NCI-H1105 (cell line): ENCODE data around the gene NACC2.

ENCODE experiments used
- DNase-seq: peaks from one replicate; lab custom pipeline; 2025; lab: John Stamatoyannopoulos, UW

Gene NACC2, protein sequence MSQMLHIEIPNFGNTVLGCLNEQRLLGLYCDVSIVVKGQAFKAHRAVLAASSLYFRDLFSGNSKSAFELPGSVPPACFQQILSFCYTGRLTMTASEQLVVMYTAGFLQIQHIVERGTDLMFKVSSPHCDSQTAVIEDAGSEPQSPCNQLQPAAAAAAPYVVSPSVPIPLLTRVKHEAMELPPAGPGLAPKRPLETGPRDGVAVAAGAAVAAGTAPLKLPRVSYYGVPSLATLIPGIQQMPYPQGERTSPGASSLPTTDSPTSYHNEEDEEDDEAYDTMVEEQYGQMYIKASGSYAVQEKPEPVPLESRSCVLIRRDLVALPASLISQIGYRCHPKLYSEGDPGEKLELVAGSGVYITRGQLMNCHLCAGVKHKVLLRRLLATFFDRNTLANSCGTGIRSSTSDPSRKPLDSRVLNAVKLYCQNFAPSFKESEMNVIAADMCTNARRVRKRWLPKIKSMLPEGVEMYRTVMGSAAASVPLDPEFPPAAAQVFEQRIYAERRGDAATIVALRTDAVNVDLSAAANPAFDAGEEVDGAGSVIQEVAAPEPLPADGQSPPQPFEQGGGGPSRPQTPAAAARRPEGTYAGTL

DNA sequence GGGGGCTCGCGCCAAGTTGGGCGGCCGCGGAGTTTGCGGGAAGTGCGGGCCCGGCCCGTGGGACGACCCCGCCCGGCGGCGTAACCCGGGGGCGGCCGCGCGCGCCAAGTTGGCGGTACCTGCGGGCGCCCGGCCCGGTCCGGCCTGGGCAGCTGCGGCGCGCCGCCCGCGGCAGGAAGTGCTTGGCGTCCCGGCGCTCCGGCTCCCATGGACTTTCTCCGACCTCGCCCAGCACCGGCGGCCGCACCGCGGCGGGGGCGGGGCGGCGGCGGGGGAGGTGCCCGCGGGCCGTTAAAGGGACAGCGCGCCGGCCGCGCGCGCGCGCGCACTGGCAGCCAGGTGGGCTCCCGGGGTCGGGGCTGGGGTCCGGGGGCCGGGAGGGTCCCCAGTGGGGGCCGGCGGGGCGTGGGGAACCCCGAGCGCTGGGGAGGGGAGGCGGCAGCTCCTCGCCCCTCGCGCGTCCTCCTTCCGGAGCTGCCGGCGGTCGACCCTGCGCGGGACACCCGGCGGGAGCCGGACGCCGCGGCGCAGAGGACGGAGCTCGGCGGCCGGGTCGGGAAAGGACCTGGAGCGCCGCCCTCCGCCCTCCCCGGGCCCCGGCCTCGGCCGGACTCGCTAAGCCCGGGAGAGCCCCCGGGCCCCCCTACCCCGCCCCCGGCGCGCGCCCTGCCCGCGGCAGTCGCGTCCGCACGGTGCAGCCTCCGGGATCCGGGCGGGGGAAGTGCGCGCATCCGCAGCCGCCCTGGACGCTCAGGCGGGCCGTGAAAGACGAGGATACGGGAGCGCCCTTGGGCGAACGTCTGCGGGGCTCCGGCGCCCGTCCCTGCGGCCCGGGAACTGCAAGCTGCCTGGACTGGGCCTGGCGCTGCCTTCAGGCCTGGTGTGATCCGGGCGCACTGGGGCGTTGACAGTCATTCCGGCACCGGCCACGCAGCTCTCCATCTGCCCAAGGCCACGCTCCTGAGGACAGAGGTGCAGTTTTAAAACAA is at the start of gene NACC2:
Gene NACC2 (minus strand): TSS at position 220 of the 989 bp plus-strand sequence. CDS start 44,768 bp downstream, outside the sequence.
- DNase-seq = no peak

DNA sequence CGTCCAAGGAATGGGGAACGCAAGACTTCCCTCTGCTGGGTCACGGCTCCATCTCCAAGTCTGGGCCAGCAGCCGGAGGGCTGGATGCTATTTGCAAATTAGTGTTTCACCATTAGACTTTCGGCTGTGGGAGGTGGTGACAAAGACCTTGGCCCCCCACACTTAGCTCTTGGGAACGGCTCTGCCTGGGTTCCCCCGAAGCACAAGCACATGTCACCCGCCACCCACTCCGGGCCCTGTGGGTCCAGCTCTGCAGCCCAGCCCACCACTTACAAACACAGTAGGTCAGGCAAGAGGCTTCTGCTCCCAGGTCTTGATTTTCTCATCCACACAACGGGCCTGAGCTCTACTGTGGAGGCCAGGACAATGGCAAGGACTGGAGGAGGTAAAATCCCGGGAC is 49.4 kb upstream of the NACC2 start:
- no peak for DNase-seq

DNA sequence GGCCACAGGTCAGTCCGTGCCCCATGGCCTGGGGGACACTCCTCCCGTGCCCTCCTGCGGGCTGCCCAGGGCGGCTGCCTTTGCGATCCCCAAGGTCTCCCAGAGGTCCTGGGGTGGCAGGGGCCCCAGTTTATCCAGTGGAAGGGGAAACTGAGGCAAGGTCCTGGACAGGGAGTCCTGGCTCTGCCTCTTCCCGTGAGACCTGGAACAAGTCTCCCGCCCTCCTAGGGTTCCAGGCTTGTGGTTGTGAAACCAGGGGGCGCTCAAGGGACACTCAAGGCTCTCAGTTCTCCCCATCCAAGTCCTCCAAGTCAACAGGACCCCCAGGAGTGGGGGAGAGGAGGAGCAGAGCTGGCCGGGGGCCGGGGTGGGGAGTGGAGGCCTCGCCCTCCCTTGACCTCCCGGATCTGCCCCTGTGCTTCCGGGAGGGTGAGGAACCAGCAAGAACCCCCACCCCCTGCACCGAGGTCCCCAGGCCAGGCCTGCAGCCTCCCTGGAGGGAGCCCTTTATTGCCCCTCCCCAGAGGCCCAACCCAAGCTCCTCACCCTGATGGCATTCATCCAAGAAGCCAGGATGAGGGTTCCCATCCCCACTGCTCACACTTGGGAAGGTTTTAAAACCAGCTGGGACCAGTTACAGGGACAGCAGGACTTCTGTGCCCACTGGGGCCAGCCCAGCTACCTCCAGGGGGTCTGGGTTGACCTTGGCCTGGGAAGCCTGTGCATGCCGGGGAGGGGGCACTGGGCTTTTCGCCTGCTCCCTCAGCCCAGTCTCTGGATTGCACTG is 48.3 kb upstream of the NACC2 start:
- DNase-seq = no peak

DNA sequence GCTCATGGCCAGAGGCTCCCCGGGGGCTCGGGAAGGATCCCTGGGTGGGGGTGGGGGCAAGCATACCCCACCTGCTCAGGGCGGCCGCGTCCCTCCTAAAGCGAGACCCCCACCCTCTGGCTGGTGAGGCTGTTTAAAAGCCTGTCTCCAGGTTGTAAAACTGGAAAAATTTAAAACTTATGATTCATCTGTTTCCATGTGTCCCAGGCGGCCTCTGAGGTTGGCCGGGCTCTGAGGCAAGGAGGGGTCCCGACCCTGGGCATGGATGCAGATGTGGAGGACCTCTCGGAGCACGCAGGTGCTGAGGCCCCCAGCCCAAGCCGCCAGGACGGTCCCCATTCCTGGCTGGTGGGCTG is 47.7 kb upstream of the NACC2 start:
- DNase-seq = no peak

DNA sequence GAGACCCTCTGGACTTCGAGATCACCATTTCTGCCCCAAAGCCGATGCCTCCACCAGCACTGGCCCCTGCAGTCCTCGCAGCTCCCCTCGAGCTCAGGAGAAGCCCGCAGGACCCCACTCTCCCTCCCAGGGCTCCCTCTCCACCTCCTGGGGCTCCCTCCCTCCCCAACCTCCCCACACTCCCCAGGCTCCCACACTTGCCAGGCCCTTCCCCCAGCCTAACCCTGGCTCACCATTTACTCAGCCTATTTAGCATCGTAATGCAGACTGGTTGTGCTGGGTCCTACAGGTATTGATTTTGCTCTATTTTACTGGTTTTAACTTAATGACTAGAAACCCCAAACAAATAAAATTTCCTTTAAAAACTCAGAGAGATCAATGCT is 47.3 kb upstream of the NACC2 start:
- DNase-seq = no peak

DNA sequence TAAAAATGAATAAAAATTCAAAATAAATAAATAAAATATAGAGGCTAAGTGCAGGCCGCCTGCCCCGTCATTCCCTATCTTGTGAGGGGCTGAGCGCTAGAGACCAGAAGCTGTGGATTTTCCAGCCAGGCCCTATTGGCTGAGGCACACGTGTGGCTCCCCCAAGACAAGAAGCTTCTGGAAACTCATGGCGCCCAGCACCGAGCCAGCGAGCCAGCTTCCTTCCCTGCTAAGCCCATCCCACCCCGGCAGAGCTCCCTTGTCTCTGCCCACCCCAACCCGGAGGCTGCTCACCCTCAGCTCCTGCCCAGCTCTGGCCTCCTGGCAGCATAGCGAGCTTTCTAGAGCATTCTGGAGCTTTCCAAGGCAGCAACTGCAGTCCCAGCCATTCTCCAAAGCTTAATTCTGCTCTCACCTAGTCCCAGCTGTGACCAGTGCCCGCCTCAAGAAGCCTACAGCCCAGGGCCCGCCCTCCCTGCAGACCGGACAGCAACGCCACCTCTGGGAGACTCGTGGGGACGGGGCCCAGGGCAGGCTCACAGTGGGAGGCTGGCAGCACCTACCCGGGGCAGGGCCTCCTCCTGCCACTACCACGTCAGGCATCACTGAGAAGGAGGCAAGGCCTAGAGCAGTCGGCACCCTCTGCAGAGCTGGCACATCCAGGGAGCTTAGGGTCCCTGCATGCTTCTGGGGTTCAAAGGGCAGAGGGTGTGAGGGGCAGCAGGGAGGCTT is 46.8 kb upstream of the NACC2 start:
- no peak for DNase-seq

DNA sequence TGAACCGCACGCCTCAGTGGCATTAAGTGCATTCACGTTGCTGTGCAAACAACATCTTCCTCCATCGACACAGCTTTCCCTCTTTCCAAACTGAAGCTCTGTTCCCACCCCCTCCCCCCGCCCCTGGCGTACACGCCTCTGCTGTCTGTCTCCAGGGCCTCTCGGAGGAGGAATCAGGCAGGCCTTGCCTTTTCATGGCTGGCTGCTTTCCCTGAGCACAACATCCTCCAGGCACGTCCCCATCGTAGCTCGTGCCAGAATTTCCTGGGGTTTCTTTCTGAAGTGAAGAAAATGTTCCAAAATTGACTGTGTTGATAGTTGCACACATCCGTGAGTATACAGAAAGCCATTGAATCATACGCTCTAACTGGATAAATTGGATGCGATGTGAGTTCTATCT is 45.9 kb upstream of the NACC2 start:
- DNase-seq = no peak

DNA sequence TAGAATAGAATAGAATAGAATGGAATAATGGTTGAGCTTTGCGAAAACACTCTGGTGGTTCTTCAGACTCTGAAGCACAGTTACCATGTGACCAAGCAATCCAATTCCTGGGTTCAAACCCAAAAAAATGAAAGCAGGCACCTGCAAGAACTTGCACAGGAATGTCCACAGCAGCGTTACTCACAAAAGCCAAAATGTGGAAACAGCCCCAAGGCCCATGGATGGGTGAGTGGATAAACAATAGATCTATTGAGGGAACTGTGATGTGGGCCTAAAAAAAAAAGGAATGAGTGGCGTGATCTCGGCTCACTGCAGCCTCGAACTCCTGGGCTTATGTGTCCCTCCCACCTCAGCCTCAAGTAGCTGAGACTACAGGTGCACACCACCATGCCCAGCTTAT is 45.0 kb upstream of the NACC2 start:
- no peak for DNase-seq

DNA sequence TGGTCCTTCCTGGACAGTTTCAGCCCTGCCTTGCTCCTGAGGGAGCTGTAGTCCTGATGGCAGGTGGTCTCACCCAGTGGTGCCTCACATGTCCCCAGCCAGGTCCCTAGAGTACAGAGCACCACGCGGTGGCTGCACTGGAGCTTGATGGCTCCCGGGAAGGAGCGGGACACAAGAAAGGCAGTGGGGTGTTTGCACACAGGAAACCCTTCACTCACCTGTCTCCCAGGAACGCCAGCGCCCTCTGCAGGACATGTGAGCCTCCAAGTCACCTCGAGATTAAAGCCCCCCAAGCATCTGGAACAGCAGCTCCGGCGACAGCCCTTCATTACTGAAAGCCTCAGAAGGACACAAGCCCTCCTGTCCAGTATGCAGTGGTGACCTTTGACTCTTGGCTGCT is 43.5 kb upstream of the NACC2 start:
- peak; percentile 30 for DNase-seq

DNA sequence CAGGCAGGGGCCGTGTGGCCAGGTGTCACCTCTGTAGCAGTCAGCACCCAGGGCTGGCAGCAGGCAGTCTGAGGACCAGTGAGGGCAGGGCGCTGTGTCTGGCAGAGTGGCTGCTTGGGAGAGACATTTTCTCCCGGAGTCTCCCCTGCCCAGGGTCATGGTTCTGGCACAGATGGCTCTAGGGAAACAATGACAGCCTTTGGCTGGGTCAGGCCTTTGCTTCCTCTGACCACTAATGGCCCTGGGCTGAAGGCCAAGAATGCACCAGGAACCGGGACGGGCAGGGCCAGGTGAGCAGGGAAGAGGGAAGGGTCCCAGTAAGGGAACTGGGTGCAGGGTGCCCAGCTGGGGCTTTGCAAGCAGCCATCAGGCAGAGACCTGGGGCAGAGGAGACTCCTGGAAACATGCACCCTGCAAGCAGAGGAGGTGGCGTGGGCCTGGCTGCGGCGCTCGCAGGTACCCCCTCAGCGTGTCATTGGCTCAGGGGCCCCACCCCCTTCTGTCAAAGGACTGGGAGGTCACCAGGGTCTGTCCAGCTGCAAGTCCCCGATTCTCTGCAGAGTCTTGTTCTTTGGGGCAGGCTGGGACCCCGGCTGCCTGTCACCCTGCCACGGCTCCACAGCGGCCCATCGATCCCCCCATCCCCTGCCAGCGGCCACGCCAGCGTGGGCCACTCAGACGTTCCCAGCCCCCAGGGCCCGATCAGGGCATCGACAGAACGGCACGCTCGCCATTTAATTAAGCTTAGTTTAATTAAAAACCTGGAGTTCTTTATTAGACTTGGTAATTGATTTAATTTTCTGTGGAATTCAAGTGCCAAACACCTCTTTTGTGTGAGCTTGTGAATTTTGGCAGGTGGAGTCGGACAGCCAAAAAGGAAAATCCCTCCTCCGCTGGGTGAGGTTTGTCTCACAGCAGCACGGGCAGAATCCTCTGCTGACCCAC is 42.5 kb upstream of the NACC2 start:
- DNase-seq = no peak

DNA sequence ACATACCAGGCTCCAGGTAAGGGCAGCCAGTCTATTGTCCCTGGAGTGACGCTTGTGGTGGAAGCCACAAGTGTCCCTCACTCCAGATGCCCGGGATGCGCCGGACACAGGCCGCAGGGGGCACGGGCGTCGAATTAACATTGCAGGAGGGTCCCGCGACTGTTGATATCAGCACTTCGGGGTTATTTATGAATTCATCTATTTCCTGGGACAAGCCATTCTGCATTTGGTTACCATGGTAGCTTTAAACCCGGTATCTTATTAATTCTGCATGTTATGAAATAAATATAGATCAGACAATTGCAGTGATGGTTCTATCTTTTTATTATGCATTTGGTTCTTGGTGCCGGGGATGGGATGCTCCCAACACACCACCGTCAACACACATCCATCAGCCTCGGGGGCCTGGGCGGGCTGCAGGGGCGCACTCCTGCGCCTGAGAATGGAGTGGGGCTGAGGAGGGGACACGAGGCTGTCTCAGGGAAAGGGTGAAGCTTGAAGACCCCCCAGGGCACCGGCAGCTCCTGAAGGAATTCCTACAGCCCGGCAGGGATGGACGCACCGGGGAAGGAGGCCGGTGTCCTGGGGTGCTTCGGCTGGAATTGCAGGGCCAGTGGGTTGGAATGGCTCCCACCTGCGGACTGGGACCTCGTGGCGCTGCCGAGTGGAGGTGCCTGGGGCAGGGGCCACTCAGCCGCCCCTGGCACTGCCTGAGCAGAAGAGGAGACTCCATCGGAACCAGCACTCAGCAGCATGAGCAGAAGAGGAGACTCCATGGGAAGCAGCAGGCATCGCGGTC is 41.2 kb upstream of the NACC2 start:
- DNase-seq = no peak

DNA sequence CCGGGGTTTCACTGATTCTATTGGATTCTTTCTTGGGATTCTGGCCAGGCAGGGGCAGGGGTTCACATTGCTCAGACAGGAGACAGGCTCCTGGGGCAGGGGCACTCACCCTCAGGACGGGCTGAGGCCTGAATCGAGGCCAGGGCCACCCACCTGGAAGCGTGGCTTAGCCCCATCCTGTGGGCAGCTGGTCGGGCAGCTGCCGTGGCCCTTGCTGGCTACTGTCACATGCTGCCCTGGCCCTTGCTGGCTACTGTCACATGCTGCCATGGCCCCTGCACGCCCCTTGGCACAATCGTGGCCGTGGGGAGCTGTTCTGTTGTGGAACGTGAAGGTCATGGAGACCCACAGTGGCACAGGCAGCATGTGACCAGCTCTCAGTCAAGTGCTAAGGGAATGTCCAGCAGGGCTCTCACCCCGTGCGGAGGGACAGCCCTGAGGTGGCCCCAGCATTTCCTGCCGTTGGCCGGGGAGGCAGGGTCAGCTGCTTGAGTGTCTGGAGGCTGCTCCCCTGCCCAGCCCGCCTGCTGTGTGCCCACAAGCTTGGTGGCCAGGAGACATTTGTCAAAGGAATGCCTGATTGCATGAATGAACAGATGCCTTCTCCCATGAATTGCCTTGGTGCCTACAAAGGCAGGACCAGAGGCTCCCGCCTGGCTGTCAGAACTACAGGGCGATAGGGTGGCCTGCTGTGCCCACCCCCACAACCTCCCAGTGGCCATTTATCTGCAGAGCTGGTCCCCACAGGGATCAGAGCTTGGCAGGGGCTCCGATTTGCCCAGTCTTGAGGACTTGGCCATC is 40.4 kb upstream of the NACC2 start:
- DNase-seq = no peak

DNA sequence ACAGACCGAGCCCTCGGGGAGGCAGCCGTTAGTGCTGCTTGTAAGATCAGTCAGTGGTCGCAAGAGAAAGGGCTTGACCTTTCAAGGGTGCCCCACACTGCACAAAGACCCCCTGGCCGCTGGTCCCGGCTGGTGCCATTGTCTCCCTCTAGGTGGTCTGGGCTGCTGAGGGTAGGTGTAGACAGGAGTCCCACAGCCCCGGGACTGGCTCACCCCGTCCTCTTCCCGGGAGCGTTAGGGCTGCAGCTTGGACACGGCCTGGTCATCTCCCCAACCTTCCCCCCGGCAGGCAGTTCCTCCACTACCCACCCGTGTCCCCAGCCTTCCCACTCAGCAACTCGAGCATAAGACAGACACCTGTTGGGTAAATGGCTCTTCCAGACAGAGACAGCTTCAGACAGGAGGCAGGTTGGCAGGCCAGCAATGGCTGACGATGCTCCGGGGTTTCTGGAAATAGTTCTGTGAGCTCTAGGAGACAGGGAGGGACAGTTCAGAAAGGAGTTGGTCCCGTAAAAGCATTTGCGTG is 38.9 kb upstream of the NACC2 start:
- DNase-seq = no peak

DNA sequence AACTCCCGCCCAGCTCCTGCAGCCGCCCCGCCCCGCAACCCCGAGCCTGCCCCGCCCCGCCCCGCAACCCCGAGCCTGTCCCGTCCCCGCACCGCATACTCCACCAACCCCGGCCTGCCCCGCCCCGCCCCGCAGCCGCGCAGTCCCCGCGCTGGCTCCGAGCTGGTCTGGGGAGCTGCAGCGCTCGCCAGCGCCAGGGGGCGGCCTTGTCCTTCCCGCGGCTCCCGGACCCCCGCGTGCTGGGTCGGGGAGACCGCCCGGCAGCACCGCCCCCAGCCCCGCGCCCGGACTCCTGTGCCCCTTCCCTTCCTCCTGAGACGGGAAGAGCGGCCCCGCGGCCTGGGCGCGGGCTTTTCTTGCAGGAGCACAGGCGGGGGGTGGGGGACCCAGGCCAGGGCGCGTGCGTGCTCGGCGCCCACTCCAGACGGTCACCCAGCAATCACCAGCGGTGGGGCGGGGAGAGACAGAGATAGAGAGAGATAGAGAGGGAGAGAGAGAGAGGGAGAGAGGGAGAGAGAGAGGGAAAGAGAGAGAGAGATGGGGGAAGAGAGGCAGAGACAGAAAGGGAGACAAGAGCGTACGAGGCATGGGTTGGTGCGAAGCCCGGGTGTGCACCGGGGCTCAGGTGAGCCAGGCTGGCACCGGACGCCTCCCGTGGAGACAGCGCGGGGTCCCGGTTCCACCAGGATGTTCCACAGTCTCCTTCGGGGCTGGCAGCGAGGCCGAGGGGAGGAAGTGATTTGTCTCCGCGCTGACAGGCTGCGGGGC is 38.3 kb upstream of the NACC2 start:
- peak; percentile 31 for DNase-seq

DNA sequence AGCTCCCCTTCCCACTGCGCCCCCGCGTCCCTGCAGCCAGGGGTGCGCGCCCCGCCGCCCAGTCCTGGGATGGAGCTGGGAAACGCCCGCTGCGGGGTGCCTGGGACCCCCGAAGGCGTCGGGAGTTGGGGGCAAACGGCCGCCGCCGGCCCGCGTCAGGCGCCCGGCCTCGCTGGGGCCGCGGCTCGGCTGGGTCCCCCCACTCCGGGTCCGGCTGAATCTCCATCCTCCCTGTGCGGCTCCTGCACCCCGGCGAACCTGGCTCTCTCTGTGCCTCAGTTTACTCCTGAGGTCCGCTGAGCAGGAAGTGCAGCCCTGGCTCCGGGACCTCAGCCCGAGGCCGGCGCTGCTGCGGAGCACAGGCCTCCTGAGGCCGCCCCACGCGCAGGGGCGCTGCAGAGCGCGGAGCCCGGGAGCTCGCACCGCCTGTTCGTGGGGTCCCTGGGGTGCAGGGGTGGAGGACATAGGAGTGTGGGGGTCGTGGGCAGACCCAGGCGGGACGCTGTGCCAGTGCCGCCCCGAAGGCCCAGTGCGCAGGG is 37.5 kb upstream of the NACC2 start:
- no peak for DNase-seq

DNA sequence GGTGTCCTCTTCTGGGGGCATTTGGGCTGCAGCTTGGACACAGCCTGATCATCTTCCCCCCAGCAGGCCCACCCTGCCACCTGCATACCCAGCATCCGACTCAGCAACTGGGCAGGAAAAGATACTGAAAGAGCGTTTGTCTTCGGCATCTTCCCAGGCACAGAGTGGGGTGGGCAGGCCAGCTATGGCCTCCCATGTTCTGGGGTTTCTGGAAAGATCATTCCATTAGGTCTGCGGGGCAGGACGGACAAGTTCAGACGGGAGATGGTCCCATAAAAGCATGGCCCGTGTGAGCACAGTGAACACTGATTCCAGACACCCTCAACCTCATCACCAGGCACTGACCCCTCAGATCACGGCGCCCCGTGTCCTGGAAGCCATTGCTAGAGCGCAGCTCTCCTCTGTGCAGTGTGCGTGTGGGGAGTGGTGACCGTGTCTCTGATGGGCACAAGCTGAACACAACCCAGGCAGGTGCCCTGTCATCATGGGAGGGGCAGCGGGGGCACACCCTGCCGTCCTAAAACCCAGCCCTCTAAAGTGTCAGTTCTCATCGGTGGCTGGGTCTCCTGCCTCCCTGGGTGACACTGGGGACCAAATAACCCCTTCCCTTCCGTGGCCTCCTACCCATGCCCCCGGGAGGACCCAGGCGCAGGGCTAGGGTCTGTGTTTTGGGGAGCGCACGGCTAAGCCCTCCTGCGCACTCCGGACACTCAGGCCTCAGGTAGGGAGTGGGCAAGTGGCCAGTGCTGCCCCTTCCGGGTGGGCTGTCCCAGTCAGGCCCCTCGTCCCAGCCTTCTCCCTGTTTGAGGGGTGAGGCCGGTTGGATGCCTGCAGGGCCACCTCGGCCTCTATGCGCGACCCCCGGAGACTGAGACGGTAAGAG is 36.8 kb upstream of the NACC2 start:
- no peak for DNase-seq
